ENCODE results near the gene EAF1. TPM values are rescaled to one million over a fixed set of nuclear protein-coding genes. Genes with fewer than 3 reads are reported as not detected.
A peak's percentile ranks its signal among the peaks of the same experiment; 100 is the strongest.
"Not testable (repeated sequence)": the region's sequence is repeated elsewhere in the genome, so short reads cannot be mapped to it uniquely, and the experiment has no call there.

Gene EAF1
- total RNA-seq, 1 donor from 2014 or later: 25.6 TPM

- intact Hi-C loops (cut with DNase I): no loop called here
- TF ChIP-seq, protein P1, sequence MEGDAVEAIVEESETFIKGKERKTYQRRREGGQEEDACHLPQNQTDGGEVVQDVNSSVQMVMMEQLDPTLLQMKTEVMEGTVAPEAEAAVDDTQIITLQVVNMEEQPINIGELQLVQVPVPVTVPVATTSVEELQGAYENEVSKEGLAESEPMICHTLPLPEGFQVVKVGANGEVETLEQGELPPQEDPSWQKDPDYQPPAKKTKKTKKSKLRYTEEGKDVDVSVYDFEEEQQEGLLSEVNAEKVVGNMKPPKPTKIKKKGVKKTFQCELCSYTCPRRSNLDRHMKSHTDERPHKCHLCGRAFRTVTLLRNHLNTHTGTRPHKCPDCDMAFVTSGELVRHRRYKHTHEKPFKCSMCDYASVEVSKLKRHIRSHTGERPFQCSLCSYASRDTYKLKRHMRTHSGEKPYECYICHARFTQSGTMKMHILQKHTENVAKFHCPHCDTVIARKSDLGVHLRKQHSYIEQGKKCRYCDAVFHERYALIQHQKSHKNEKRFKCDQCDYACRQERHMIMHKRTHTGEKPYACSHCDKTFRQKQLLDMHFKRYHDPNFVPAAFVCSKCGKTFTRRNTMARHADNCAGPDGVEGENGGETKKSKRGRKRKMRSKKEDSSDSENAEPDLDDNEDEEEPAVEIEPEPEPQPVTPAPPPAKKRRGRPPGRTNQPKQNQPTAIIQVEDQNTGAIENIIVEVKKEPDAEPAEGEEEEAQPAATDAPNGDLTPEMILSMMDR (IDR thresholded peaks at IDR 0.05): no peak
- peaks cover 10% of the 10 kb centered on the region for H3K9me3 ChIP-seq
- H3K27me3 ChIP-seq (ENCODE audit: low read depth): no peaks in the 10 kb centered on the region
- H3K4me3 ChIP-seq: no peak overlapping the region
- no peak for DNase-seq
- no peak overlapping the region for H3K27ac ChIP-seq
- ATAC-seq: peak in 1 of 2 donors; percentile 49
- peaks cover 12% of the 10 kb centered on the region for H3K4me1 ChIP-seq
- no peaks in the 10 kb centered on the region for H3K36me3 ChIP-seq
Measured at GRCh38 chr3:15390460-15390859, 36.9 kb upstream of the EAF1 start.

DNA sequence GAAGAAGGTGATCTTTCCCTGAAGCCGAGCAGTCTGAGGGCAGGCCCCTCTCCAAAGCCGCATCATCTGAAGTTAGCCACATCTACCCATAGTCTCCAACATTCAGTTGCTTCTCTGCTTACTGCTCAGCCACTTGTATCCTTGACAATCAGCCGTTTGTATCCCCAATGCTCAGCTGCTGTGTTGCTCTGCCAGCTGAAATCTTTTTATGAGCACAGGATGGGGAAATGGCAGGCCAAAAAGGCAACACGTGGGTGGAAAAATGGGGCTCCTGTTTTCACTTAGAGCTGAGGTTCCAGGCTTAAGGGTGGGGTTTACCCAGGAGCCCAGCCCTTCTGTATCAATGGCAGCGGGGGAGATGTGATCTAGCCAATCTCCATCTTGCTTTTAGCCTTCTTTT, 36.4 kb upstream of the EAF1 start:
- Histone ChIP-seq H3K4me3 (no peak overlapping the region), H3K27ac (no peak overlapping the region), H3K36me3 (no peaks in the 10 kb centered on the region), H3K9me3 (peaks cover 7% of the 10 kb centered on the region), H3K4me1 (peaks cover 7% of the 10 kb centered on the region), H3K27me3 (ENCODE audit: low read depth) (no peaks in the 10 kb centered on the region)
- intact Hi-C loops (cut with DNase I): no loop called here
- DNase-seq (no peak), ATAC-seq (no peak)
- TF ChIP-seq, protein P1 (IDR thresholded peaks at IDR 0.05): no peak

DNA sequence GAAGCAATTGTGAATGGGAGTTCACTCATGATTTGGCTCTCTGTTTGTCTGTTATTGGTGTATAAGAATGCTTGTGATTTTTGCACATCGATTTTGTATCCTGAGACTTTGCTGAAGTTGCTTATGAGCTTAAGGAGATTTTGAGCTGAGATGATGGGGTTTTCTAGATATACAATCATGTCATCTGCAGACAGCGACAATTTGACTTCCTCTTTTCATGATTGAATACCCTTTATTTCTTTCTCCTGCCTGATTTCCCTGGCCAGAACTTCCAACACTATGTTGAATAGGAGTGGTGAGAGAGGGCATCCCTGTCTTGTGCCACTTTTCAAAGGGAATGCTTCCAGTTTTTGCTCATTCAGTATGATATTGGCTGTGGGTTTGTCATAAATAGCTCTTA, 34.1 kb upstream of the EAF1 start:
- H3K4me1 ChIP-seq; H3K36me3 ChIP-seq; intact Hi-C loops (cut with DNase I); H3K4me3 ChIP-seq; H3K9me3 ChIP-seq; H3K27me3 ChIP-seq (ENCODE audit: low read depth); H3K27ac ChIP-seq; DNase-seq; ATAC-seq: not testable (repeated sequence)

- H3K9me3 ChIP-seq; ATAC-seq; H3K4me3 ChIP-seq; DNase-seq; intact Hi-C loops (cut with DNase I); H3K4me1 ChIP-seq; H3K36me3 ChIP-seq; H3K27me3 ChIP-seq (ENCODE audit: low read depth); H3K27ac ChIP-seq: not testable (repeated sequence)
- TF ChIP-seq, protein P1 (IDR thresholded peaks at IDR 0.05): peak; percentile 26
Measured at GRCh38 chr3:15398731-15399133, 28.7 kb upstream of the EAF1 start.

DNA sequence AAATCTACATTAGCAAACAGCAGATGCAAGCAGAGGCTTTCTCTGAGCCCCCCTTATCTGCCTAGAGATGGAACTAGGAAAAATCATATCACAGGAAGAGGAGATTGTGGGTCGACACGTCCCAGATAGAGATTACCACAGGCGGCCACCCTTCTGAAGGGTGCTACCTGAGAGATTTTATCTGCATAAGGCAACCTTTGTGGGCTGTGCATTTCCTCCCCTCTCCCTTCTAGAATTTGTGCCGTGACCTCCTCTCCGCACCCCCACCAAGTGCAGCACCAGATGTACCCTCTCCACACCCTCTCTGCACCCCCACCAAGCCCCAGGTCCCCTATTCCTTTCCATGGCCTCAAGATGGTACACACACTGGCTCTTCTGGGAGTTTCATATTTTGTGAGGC, 27.4 kb upstream of the EAF1 start:
- Histone ChIP-seq H3K9me3 (no peaks in the 10 kb centered on the region), H3K4me1 (peaks cover 2% of the 10 kb centered on the region), H3K36me3 (no peaks in the 10 kb centered on the region), H3K27me3 (ENCODE audit: low read depth) (no peaks in the 10 kb centered on the region), H3K4me3 (no peak overlapping the region), H3K27ac (no peak overlapping the region)
- TF ChIP-seq, protein P1 (IDR thresholded peaks at IDR 0.05): no peak
- ATAC-seq (no peak), DNase-seq (no peak)
- intact Hi-C loops (cut with DNase I): no loop called here

DNA sequence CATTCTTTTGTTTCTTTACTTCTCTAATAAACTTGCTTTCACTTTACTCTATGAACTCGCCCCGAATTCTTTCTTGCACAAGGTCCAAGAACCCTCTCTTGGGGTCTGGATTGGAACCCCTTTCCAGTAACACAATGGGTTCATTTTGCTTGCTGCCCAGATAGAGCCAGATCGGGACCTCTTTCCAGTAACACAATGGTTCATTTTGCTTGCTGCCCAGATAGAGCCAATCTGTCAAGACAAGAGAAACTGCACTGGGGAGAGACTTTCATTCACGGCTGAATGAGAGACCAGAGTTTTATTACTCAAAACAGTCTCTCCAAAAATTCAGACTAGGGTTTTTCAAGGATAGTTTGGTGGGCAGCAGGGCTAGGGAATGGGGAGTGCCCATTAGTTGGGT, 25.5 kb upstream of the EAF1 start:
- no peak for ATAC-seq
- DNase-seq: no peak
- H3K27ac ChIP-seq: no peak overlapping the region
- TF ChIP-seq, protein P1 (IDR thresholded peaks at IDR 0.05): no peak
- intact Hi-C loops (cut with DNase I): no loop called here
- H3K4me1 ChIP-seq: peaks cover 6% of the 10 kb centered on the region
- H3K4me3 ChIP-seq: no peak overlapping the region
- H3K36me3 ChIP-seq: no peaks in the 10 kb centered on the region
- no peaks in the 10 kb centered on the region for H3K9me3 ChIP-seq
- H3K27me3 ChIP-seq (ENCODE audit: low read depth): no peaks in the 10 kb centered on the region
